Activated naive CD8-positive, alpha-beta T cell (primary cell): Measurements from ENCODE around the gene TMCO2.

Source experiments
- H3K27ac Mint-ChIP-seq: one replicate; pipeline ENCODE4 v1.8.0; 2021; ENCODE audit warnings: mixed read lengths
- H3K27me3 Mint-ChIP-seq: one replicate; pipeline ENCODE4 v1.8.0; 2021; ENCODE audit warnings: mixed read lengths
- H3K36me3 Mint-ChIP-seq: one replicate; pipeline ENCODE4 v1.8.0; 2021; ENCODE audit warnings: mixed read lengths
- H3K4me1 Mint-ChIP-seq: one replicate; pipeline ENCODE4 v1.8.0; 2021; ENCODE audit warnings: low read depth, mixed read lengths
- H3K4me3 Mint-ChIP-seq: one replicate; pipeline ENCODE4 v1.8.0; 2021; ENCODE audit warnings: mild to moderate bottlenecking, mixed read lengths
- H3K9me3 Mint-ChIP-seq: one replicate; pipeline ENCODE4 v1.8.0; 2021; ENCODE audit warnings: low read depth, mixed read lengths

The TMCO2 gene

DNA sequence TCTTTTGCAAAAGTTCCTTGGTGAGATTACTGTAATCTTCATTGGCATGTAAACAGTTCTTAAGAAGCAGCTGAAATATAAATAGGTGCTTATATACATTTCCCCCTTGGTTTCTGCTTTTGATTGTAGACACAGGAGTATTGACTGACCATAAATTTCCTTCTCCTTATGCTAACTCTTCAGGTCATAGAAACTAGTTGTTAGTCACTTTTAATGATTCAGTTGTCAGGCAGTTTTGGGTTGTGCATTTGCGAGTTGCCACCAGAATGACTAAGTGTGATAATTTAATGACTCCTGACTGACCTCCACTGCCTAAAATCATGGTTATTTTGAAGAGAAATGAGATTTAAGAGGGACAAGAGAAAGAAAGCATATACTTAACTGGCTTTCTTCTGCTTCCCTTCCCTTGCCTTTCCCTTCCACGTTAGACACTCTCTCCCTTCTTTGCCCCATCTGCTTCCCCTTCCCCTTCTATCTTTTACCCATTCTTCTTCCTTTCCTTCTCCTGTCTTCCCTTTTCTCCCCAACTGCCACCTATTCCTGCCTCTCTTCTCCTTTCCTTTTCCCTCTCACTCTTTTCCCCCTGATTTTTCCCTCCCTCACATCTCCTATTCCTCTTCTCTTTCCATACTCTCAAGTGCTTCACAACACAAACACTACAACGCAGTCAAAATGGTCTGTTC, 22.6 kb downstream of the TMCO2 start:
- Mint-ChIP-seq H3K4me3 (no peak overlapping the region), H3K27me3 (no peaks in the 10 kb centered on the region), H3K27ac (peak overlapping the region; percentile 79), H3K9me3 (no peaks in the 10 kb centered on the region), H3K36me3 (peaks cover 19% of the 10 kb centered on the region), H3K4me1 (peaks cover 22% of the 10 kb centered on the region)

DNA sequence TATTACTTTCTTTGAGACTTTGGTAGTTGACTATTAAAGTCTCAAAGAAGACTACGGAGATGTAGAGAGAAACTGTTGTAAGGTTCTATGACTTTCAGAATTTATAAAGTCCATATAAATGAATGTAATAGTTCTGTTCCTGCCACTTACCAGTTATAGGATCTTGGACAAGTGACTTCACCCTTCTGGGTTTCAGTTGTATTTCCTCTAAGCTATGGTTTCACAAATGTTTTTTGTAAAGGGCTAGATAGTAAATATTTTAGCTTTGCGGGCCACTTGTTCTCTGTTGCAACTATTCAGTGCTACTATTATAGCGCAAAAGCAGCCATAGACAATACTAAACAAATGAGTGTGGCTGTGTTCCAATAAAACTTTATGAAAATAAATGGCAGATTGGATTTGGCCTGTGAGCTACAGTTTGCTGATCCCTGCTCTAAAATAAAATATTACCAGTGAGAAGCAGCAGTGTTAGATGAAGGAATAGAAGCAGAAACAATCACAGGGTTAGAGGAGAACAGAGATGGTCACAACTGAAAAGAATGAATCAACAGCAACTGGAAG, 25.0 kb downstream of the TMCO2 start:
- no peaks in the 10 kb centered on the region for H3K9me3 Mint-ChIP-seq
- peaks cover 16% of the 10 kb centered on the region for H3K36me3 Mint-ChIP-seq
- H3K27me3 Mint-ChIP-seq, result no peaks in the 10 kb centered on the region
- H3K27ac Mint-ChIP-seq, result no peak overlapping the region
- H3K4me1 Mint-ChIP-seq, result peaks cover 11% of the 10 kb centered on the region
- no peak overlapping the region for H3K4me3 Mint-ChIP-seq

DNA sequence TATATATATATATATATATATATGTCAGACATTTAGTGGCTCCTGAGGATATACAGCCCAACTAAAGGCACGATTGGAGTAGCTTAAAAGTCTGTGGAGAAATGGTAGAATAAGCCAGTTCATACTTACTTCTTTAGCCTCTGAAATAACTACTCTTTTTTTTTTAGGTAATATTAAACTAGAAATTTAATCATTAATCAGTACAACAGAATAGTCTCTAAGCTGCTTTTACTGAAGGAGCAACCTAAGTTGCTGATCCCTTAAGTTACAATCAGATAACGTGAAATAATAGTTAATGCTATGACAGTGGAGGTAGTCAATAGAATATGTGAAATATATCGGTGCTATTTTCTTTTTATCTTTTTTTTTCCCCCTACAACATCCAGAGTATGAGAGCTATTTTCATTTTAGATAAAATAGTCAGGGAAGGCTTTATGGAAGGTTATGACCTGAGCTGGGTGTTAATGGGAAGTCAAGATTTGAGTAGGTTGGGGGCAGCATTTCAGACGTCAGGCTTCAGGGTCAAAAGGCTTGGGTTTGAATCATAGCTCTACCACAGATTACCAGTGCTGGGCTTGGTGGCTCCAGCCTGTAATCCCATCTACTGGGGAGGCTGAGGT, 25.9 kb downstream of the TMCO2 start:
- Mint-ChIP-seq H3K9me3 (no peaks in the 10 kb centered on the region), H3K27ac (no peak overlapping the region), H3K36me3 (peaks cover 15% of the 10 kb centered on the region), H3K27me3 (no peaks in the 10 kb centered on the region), H3K4me1 (peaks cover 11% of the 10 kb centered on the region), H3K4me3 (no peak overlapping the region)

DNA sequence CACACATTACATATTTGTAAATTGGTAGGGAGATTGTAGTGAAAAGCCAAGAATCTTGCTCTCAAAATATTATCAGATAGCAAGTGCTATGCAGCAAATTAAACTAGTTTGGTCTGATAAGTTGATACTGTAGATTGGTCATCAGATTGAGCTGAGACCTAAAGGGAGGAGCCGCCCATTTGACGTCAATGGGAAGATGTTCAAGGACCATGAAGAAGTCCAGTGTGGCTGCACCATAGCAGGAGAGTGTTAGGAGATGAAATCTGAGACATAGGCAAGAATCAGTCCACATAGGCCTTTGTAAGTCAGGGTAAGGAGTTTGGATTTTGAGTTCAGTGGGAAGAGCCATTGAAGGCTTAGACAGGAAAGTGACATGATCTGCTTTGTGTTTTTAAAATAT, 26.6 kb downstream of the TMCO2 start:
- H3K27me3 Mint-ChIP-seq, result no peaks in the 10 kb centered on the region
- no peaks in the 10 kb centered on the region for H3K9me3 Mint-ChIP-seq
- peaks cover 15% of the 10 kb centered on the region for H3K36me3 Mint-ChIP-seq
- H3K4me3 Mint-ChIP-seq, result no peak overlapping the region
- peak overlapping the region; percentile 18 for H3K27ac Mint-ChIP-seq
- peaks cover 11% of the 10 kb centered on the region for H3K4me1 Mint-ChIP-seq

DNA sequence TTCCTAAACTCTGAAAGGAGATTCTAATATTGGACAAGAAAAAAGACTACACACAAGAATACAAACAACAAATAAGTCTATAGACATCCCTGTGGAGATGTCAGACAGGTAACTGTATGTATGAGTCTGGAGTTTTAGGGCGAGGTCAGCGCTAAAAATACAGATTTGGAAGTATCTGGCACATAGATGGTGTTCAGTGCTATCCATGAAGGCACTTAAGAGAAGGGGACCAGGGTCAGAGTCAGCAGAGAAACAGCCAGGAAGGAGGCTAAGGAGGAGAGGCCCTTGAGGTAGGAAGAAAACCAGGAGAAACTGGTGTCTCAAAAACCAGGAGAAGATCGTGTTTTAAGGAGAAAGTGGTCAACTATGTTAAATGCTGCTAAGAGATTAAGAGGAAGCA, 28.4 kb downstream of the TMCO2 start:
- H3K4me3 Mint-ChIP-seq, result no peak overlapping the region
- peaks cover 5% of the 10 kb centered on the region for H3K36me3 Mint-ChIP-seq
- no peaks in the 10 kb centered on the region for H3K9me3 Mint-ChIP-seq
- H3K27me3 Mint-ChIP-seq, result no peaks in the 10 kb centered on the region
- peak overlapping the region; percentile 8 for H3K27ac Mint-ChIP-seq
- H3K4me1 Mint-ChIP-seq, result no peaks in the 10 kb centered on the region

DNA sequence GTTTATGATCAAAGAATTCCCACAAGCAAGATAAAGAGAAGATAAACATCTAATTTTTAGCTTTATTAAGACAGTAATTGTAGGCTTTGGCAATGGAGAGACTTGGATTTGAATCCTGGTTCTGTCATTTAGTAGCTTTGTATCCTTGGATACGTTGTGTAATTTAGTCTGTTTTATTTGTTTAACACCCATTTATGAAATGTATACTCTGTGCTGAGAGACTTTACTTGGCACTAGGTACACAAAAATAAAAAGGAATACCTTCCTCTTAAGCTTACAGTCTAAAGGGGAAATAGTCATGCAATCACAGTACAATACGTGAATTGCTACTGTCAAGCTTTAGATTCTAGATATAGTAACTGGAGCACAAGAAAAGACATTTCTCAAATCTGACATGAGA, 34.1 kb downstream of the TMCO2 start:
- H3K4me1 Mint-ChIP-seq, result peaks cover 2% of the 10 kb centered on the region
- H3K36me3 Mint-ChIP-seq, result peaks cover 4% of the 10 kb centered on the region
- no peak overlapping the region for H3K4me3 Mint-ChIP-seq
- no peaks in the 10 kb centered on the region for H3K27me3 Mint-ChIP-seq
- no peaks in the 10 kb centered on the region for H3K9me3 Mint-ChIP-seq
- no peak overlapping the region for H3K27ac Mint-ChIP-seq

DNA sequence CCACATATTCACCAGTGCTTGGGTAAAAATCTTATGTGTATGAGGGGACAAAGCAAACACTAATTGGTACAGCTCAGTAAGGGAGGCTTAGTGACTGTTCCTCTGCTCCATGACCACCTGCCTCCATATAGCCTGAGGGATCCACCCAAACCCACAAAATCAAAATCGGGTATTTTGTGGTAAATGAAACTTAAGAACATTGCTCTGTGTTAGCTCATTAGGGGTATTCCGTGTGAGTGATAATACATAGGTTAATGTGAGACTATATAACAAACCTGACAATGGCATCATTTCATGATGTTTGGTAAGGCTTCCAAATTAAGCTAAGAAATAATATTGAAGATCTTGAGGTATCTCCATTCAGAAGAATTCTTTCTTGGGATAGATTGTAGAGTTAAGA, 43.6 kb downstream of the TMCO2 start:
- H3K4me1 Mint-ChIP-seq, result no peaks in the 10 kb centered on the region
- H3K27ac Mint-ChIP-seq, result no peak overlapping the region
- no peaks in the 10 kb centered on the region for H3K27me3 Mint-ChIP-seq
- no peak overlapping the region for H3K4me3 Mint-ChIP-seq
- no peaks in the 10 kb centered on the region for H3K9me3 Mint-ChIP-seq
- H3K36me3 Mint-ChIP-seq, result peaks cover 10% of the 10 kb centered on the region

DNA sequence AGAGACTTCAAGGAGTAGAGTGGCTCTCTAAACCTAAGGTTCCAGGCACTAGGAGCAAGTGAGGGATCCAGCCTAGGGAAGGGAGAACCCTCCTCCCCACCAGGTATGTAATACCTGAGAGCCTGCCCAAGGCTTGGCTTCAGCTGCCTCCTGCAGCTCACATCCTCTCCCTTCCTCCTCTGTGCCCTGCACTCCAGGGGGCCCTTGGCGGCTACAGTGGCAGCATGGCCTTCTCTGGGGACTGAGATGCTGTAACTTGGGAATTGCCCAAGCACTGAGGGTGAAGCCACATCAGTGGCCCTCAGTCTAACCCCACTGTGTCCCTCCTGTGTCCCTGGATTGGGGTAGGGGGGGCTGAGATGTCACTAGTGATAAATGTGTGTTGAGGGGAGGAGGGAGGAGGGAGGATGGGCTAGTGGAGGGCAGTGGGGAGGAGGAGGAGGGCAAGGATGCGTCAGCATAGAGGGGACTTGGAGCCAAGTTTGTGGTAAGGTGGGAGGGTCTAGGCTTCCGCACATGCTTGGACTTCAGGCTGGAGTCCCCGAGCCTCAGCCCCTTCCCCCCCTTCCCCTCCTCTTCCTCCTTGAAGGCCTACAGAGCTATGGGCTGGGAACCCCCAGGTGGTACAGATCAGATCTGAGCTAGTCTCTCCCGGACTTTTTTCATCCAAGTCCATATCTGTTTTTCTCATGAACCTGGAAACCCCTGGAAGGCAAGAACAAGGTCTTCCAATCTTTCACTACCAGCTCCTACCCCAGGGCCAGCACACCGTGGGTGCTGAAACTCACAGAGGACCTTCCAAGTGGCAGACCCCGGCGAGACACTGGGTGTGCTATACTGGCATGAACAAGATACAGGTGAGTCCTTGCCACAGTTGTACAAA, 51.9 kb downstream of the TMCO2 start:
- H3K36me3 Mint-ChIP-seq, result no peaks in the 10 kb centered on the region
- H3K9me3 Mint-ChIP-seq, result no peaks in the 10 kb centered on the region
- no peak overlapping the region for H3K4me3 Mint-ChIP-seq
- no peaks in the 10 kb centered on the region for H3K27me3 Mint-ChIP-seq
- H3K27ac Mint-ChIP-seq, result no peak overlapping the region
- no peaks in the 10 kb centered on the region for H3K4me1 Mint-ChIP-seq

DNA sequence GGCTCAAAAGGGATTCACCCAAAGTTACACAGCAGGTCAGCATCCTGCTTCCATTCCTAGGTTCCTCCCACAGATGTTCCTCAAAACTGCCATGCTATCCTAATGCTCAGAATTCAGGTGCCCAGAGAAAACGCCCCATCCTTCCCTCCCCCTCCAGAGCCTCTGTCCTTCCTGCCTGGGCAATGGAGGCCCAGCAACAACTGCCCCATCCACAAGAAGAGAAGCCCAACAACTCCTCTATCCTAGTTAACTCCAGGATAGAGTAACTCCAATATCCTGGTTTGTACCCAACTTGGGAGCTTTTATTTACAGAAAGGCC, 52.5 kb downstream of the TMCO2 start:
- Mint-ChIP-seq H3K9me3 (no peaks in the 10 kb centered on the region), H3K4me3 (no peak overlapping the region), H3K4me1 (no peaks in the 10 kb centered on the region), H3K36me3 (no peaks in the 10 kb centered on the region), H3K27ac (no peak overlapping the region), H3K27me3 (no peaks in the 10 kb centered on the region)

DNA sequence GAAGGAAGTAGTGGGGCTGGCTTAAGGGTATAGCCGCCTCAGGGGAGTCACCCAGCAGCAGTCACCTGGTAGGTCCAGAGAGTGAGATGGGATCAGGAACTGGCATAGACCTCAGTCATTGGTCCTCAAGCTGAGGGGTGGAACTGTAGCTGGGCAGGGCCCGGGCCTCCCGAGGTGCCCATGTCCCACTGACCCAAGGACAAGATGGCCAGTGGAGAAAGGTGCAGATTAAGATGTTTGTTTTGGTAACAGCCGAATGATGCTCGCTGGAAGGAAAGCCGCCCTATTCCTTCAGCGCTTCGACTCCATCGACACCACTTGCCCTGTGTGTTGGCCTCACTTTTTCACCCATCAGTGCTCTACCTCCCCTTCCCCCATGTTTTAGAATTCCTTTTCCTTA, 52.9 kb downstream of the TMCO2 start:
- H3K27me3 Mint-ChIP-seq, result no peaks in the 10 kb centered on the region
- no peaks in the 10 kb centered on the region for H3K36me3 Mint-ChIP-seq
- no peaks in the 10 kb centered on the region for H3K4me1 Mint-ChIP-seq
- no peak overlapping the region for H3K4me3 Mint-ChIP-seq
- no peaks in the 10 kb centered on the region for H3K9me3 Mint-ChIP-seq
- H3K27ac Mint-ChIP-seq, result no peak overlapping the region

DNA sequence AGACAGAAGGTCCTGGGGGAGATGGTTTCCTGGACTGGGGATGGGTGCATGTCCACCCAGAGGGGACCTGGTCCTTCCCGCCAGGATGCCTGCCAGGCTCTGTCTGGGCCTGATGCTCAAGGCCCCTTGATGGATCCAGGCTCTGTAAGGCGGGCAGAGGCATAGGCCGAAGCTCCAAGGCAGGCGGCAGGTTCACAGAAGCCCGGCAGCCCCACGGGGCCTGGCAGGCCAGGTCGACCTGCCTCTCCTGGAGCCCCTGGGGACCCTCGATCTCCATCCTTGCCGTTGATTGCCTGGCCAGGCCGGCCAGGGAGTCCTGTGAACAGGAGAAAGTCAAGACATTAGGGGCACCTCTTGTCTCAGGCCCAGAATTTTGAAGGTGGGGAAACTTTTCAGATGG, 53.3 kb downstream of the TMCO2 start:
- no peak overlapping the region for H3K27ac Mint-ChIP-seq
- no peaks in the 10 kb centered on the region for H3K4me1 Mint-ChIP-seq
- no peaks in the 10 kb centered on the region for H3K27me3 Mint-ChIP-seq
- no peaks in the 10 kb centered on the region for H3K36me3 Mint-ChIP-seq
- no peak overlapping the region for H3K4me3 Mint-ChIP-seq
- no peaks in the 10 kb centered on the region for H3K9me3 Mint-ChIP-seq
